ENCODE results near the gene CDH4.

DNA sequence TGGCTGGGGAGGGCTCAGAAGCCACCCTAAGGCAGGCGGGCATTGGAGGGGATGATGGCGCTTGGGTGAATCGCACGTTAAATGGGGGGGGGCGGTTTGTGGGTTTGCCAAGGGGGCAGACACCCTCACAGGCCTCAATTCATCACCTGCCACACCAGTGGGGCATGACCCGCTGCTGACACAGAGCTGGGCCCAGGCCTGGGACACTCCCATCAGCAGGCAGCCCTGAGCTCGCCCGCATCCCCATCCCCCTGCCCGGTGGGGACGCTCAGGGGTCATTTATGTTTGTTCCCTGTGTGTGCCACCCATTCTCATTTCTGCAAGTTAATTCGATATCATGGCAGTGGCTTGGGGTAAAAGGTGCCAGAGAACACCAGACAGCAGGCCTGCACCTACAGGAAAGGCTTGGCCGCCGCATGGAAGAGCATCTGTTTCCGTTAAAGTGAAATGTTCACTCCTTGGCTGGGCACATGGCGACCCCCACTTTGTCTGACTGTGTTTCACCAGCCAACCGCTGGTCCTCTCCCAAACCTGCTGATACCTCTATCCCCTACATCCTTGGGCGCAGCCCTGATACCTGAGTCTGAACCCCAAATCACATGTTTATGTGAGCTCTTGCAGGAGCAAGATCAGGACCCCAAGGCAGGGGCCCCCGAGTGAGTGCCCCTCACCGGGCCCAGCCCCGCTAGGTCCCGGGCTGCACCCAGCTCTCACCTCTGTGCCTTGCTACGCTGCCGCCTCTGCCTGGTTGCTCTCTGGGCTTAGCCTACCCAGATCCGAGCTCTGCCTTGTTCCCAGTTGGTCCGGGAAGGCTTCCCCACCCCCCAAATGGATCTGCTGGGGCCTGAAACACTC lies 564.8 kb downstream of the CDH4 start:
- TF ChIP-seq, protein P1, sequence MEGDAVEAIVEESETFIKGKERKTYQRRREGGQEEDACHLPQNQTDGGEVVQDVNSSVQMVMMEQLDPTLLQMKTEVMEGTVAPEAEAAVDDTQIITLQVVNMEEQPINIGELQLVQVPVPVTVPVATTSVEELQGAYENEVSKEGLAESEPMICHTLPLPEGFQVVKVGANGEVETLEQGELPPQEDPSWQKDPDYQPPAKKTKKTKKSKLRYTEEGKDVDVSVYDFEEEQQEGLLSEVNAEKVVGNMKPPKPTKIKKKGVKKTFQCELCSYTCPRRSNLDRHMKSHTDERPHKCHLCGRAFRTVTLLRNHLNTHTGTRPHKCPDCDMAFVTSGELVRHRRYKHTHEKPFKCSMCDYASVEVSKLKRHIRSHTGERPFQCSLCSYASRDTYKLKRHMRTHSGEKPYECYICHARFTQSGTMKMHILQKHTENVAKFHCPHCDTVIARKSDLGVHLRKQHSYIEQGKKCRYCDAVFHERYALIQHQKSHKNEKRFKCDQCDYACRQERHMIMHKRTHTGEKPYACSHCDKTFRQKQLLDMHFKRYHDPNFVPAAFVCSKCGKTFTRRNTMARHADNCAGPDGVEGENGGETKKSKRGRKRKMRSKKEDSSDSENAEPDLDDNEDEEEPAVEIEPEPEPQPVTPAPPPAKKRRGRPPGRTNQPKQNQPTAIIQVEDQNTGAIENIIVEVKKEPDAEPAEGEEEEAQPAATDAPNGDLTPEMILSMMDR (IDR thresholded peaks at IDR 0.05), result no peak
- no peak for TF ChIP-seq POLR2AphosphoS5 (IDR thresholded peaks at IDR 0.05)

Data from prostate gland (tissue), 2 donors.